ENCODE measurements around the gene OR2G6.
"Not testable (repeated sequence)": the region's sequence is repeated elsewhere in the genome, so short reads cannot be mapped to it uniquely, and the experiment has no call there.

Gene OR2G6

DNA sequence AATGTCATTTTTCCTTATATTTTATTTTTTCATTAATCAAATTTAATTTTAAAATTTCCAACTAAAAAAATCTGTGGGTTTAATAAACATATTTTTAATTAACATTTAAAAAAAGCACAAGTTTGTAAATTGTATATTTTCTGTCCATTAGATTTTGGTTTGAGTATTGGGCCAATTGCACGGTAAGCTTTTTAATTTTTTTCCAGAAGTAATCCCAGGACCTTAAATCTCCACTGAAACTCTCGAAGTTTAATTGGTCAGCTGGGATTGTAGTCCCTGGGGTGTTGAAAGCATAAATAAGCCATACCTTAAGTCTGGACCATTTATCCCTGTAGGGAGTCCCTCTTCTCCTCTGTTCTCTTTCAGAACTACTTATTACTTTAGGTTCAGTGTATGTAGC is at the start of gene OR2G6:
Gene OR2G6 (plus strand): TSS at position 301 of the 400 bp plus-strand sequence. CDS start 13,574 bp downstream, outside the sequence.
- DNase-seq (ENCODE audit: low read depth, low spot score); in situ Hi-C loops (cut with HindIII; ENCODE audit: low sequenced_read_pairs); H3K4me3 ChIP-seq (ENCODE audit: low read depth, low read length): not testable (repeated sequence)

DNA sequence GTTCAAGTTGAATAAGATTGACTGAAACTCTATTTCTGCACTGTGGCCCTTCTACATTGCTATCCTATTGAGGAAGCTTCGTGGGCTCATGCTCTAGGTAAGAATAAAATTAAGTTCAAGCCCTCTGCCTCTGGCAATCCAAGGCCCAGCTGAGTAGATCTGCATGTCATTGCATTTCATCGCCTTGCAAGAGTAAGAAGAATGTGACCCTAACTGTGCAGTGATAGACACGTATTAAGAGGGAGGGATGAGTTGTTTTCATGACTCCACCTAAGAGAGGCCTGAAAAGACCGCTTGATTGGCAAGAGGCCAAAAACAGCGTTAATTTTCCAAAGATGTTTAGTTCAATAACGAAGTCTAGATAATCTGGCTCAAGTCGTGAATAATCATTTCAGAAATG is 48.8 kb upstream of the OR2G6 start:
- in situ Hi-C loops (cut with HindIII; ENCODE audit: low sequenced_read_pairs); H3K4me3 ChIP-seq (ENCODE audit: low read depth, low read length); DNase-seq (ENCODE audit: low read depth, low spot score): not testable (repeated sequence)

DNA sequence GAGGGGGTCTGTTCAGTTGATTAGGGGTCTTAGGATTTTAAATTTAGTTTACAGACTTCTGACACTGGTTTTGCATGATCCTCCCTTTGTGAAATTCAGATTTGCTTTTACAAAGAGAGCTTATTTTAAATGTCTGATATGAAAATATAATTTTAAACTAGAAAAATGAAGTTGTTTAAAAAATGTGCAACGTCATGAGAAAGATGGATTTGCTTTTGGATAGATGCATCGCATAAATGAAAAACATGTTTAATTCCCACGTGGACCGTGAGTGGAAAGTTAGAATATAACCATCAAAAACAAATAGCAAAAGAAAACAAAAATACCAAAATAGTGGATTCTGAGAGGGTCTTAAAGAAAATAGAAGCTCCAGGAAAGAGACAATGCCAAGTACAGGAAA is 36.7 kb upstream of the OR2G6 start:
- TF ChIP-seq, protein P1, sequence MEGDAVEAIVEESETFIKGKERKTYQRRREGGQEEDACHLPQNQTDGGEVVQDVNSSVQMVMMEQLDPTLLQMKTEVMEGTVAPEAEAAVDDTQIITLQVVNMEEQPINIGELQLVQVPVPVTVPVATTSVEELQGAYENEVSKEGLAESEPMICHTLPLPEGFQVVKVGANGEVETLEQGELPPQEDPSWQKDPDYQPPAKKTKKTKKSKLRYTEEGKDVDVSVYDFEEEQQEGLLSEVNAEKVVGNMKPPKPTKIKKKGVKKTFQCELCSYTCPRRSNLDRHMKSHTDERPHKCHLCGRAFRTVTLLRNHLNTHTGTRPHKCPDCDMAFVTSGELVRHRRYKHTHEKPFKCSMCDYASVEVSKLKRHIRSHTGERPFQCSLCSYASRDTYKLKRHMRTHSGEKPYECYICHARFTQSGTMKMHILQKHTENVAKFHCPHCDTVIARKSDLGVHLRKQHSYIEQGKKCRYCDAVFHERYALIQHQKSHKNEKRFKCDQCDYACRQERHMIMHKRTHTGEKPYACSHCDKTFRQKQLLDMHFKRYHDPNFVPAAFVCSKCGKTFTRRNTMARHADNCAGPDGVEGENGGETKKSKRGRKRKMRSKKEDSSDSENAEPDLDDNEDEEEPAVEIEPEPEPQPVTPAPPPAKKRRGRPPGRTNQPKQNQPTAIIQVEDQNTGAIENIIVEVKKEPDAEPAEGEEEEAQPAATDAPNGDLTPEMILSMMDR (IDR thresholded peaks at IDR 0.05; ENCODE audit: low read depth, low read length): no peak
- DNase-seq (ENCODE audit: low read depth, low spot score): no peak

DNA sequence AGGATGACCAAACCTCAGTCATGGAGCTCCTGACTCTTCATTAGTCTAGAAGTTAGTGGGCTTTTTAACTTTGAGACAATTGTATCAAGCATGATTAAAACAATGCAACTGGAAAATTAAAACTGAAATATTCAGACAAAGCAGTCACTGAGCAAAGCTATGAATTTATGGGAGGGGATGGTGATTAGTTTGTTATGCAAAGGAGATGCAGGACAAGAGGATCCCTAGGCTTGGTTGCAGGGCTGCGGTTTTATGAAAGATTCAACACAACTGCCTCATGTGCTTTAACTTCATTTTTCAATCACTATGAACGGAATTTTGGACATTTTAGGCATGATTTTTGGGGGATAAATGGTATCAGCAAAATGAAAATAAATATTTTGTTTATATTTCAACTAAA is 35.8 kb upstream of the OR2G6 start:
- H3K4me3 ChIP-seq (ENCODE audit: low read depth, low read length); DNase-seq (ENCODE audit: low read depth, low spot score); in situ Hi-C loops (cut with HindIII; ENCODE audit: low sequenced_read_pairs): not testable (repeated sequence)

More for the DNA sequence above, 36.7 kb upstream of the OR2G6 start:
- H3K4me3 ChIP-seq (ENCODE audit: low read depth, low read length): no peak overlapping the region
- in situ Hi-C loops (cut with HindIII; ENCODE audit: low sequenced_read_pairs): no loop called here

DNA sequence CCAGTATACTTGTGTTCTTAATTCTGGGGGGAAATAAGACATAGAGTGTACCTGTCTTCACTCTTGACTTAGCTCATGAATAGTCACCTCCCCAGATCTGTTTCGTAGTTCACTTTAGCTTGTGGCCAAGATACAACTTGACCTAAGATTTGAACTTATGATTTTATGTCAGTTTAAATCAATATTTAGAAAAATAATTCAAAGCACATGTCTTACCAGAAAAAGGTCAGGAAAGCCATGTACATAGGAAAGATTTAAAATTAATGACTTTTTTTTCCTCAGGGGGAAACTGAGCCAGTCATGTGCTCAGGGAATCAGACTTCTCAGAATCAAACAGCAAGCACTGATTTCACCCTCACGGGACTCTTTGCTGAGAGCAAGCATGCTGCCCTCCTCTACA is 34.8 kb upstream of the OR2G6 start, which contains the start of gene OR2T3:
Gene OR2T3 (plus strand): TSS at position 301 of the 400 bp plus-strand sequence. CDS start 0 bp downstream, at position 301.
- DNase-seq (ENCODE audit: low read depth, low spot score); H3K4me3 ChIP-seq (ENCODE audit: low read depth, low read length); in situ Hi-C loops (cut with HindIII; ENCODE audit: low sequenced_read_pairs): not testable (repeated sequence)

DNA sequence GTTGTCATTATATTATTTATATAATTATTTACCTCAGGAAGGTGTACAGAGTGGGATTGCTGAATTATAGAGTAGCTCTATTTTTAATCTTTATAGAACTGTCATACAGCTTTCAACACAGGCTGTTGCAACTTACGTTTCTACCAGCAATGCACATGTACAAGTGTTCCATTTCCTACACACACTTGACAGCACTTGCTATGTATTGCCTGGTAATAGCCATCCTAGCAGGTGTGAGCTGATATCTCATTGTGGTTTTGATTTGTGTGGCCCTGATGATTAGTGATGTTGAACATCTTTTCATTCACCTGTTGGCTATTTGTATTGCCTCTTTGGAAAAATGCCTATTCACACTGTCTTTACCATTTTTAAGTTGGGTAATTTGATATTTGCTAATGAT is 32.2 kb upstream of the OR2G6 start:
- in situ Hi-C loops (cut with HindIII; ENCODE audit: low sequenced_read_pairs); DNase-seq (ENCODE audit: low read depth, low spot score); H3K4me3 ChIP-seq (ENCODE audit: low read depth, low read length): not testable (repeated sequence)

DNA sequence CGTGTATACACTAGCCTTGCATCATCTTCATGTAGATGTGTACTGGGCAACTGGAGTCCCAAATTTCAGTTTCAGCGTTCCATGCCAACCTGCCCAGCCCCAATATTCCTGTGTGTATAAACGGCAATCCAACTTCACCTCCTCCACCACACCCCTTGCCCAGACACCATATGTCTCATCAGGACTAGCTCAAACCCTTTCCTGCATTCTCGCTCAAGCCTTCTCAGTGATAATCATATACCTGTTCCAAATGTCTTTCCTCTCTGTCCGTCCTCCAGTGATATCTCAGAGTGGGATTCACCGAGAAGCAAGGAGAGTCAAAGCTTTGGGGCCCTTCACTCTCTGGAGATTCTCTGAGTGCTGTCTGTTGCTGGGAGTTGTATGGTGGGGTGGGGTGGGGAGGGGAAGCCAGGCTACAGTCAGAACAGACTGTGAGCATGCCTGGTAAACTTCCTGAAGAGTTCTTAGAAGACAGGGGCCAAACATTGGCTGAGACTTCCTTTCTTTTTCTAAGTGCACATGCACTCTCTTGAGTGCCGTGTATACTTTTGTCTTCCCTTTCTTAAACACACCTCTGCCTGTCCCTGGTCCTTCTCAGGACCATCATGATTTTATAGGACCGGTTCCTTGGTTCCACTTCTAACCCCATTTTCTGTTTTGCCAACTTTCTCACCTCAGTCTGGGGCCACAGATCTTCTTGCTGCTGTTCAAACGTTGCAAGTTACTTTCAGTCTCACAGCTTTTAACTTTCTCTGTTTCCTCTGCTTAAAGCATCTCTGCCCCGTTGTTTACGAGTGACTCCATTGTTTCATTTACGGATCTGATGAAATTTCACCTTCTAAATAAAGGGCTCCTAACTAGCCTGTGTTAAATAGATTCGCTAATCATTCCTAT is 25.9 kb upstream of the OR2G6 start:
- DNase-seq (ENCODE audit: low read depth, low spot score); H3K4me3 ChIP-seq (ENCODE audit: low read depth, low read length); in situ Hi-C loops (cut with HindIII; ENCODE audit: low sequenced_read_pairs): not testable (repeated sequence)

DNA sequence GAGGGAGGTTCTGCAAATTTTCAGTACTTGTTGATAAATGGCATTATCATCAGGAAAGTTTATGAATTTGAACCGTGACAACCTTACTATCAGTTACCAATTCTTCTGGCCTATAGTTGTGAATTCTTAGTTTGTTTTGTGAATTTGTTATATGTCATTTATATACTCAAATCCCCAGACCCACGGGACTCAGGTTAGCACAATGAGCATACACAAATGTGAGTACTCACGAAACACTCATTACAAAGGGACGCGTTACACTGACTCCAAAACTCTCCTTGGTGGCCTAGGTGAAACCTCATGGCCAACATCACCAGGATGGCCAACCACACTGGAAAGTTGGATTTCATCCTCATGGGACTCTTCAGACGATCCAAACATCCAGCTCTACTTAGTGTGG is 19.6 kb upstream of the OR2G6 start, which contains the start of gene OR2T5:
Gene OR2T5 (plus strand): TSS at position 301 of the 400 bp plus-strand sequence. CDS start 0 bp downstream, at position 301.
- in situ Hi-C loops (cut with HindIII; ENCODE audit: low sequenced_read_pairs); DNase-seq (ENCODE audit: low read depth, low spot score); H3K4me3 ChIP-seq (ENCODE audit: low read depth, low read length): not testable (repeated sequence)

DNA sequence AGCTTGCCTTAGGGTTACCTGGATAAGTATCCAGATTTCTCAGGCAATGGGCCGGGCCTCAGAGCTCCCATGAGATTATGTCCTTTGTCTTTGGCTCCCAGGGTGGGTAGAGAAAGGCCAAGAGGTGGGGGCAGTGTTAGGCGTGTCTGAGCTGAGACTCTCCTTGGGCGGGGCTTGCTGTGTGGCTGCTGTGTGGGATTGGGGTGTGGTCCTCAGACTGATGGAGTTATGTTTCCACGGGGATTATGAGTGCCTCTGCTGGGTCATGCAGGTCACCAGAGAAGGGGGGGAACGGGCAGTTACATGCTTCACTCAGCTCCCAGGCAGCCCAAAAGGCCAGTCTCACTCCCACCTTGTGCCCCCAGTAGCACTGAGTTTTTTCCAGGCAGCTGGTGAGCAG is 11.2 kb upstream of the OR2G6 start:
- DNase-seq (ENCODE audit: low read depth, low spot score); in situ Hi-C loops (cut with HindIII; ENCODE audit: low sequenced_read_pairs); H3K4me3 ChIP-seq (ENCODE audit: low read depth, low read length): not testable (repeated sequence)

DNA sequence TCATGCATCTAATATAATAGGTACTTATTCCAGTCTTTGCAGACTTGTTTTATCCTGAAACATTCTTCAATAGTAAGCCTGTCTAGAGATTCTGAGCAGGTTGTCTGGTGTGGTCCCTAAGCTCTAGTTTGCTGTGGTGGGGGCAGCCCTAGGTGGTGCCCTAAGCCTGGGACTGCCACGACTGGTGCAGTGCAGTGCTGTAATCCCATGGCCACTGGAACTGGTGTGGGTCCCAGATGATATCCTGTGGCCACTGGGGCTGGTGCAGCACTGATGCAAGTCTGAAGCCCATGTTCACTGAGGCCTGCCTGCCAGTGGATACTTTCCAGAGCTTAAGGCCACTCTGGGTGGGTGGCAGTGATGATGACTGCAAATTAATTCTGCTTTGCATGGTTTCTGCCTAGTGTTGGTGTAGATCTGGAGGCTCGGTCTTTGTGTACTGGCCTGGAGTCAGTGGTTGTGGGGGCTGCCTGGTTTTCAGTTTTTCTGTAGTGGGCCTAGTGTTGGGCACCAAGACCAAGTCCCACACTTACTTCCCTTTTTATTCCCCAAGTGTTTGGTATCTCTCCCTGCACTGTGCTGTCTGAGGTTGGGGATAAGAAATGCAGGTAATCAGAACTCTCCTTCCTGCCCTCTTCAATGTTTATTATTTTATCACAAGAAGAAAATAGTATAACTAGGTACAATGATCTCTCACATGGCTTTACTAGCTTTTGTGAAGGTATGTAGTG is 7.4 kb upstream of the OR2G6 start:
- in situ Hi-C loops (cut with HindIII; ENCODE audit: low sequenced_read_pairs); DNase-seq (ENCODE audit: low read depth, low spot score): not testable (repeated sequence)

DNA sequence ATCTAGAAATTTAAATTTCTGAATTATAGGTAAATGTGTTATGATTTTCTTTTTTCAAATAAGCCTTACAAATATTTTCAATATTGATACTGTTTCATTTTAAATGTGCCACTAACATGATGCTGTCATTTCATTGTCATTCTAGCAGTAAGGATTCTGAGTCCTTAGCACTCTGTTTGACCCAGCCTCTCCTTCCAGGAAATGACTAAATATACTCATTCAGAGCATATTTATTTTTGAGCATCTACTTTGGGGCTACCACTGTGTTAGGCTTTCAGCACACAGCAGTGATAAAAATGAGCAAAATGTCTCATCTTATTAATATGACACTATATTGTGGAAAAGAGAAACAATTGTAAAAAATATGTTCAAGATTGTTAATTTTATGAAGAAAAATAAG is 2.3 kb downstream of the OR2G6 start:
- H3K4me3 ChIP-seq (ENCODE audit: low read depth, low read length); DNase-seq (ENCODE audit: low read depth, low spot score); in situ Hi-C loops (cut with HindIII; ENCODE audit: low sequenced_read_pairs): not testable (repeated sequence)

More for the DNA sequence above, 7.4 kb upstream of the OR2G6 start:
- H3K4me3 ChIP-seq (ENCODE audit: low read depth, low read length): not testable (repeated sequence)

DNA sequence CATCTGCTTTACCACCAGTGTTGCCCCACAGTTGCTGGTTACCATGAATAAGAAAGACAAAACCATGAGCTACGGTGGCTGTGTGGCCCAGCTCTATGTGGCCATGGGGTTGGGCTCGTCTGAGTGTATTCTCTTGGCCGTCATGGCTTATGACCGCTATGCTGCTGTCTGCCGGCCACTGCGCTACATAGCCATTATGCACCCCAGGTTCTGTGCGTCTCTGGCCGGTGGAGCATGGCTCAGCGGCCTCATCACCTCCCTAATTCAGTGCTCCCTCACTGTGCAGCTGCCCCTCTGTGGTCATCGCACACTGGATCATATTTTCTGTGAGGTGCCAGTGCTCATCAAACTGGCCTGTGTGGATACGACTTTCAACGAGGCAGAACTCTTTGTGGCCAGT is 14.0 kb downstream of the OR2G6 start:
- in situ Hi-C loops (cut with HindIII; ENCODE audit: low sequenced_read_pairs): no loop called here
- TF ChIP-seq, protein P1 (IDR thresholded peaks at IDR 0.05; ENCODE audit: low read depth, low read length): no peak
- DNase-seq (ENCODE audit: low read depth, low spot score): no peak
- H3K4me3 ChIP-seq (ENCODE audit: low read depth, low read length): no peak overlapping the region

DNA sequence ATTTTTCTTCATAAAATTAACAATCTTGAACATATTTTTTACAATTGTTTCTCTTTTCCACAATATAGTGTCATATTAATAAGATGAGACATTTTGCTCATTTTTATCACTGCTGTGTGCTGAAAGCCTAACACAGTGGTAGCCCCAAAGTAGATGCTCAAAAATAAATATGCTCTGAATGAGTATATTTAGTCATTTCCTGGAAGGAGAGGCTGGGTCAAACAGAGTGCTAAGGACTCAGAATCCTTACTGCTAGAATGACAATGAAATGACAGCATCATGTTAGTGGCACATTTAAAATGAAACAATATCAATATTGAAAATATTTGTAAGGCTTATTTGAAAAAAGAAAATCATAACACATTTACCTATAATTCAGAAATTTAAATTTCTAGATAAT is 29.6 kb downstream of the OR2G6 start:
- DNase-seq (ENCODE audit: low read depth, low spot score); H3K4me3 ChIP-seq (ENCODE audit: low read depth, low read length); in situ Hi-C loops (cut with HindIII; ENCODE audit: low sequenced_read_pairs): not testable (repeated sequence)

DNA sequence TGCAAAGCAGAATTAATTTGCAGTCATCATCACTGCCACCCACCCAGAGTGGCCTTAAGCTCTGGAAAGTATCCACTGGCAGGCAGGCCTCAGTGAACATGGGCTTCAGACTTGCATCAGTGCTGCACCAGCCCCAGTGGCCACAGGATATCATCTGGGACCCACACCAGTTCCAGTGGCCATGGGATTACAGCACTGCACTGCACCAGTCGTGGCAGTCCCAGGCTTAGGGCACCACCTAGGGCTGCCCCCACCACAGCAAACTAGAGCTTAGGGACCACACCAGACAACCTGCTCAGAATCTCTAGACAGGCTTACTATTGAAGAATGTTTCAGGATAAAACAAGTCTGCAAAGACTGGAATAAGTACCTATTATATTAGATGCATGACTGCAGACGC is 39.5 kb downstream of the OR2G6 start:
- in situ Hi-C loops (cut with HindIII; ENCODE audit: low sequenced_read_pairs); DNase-seq (ENCODE audit: low read depth, low spot score); H3K4me3 ChIP-seq (ENCODE audit: low read depth, low read length): not testable (repeated sequence)

DNA sequence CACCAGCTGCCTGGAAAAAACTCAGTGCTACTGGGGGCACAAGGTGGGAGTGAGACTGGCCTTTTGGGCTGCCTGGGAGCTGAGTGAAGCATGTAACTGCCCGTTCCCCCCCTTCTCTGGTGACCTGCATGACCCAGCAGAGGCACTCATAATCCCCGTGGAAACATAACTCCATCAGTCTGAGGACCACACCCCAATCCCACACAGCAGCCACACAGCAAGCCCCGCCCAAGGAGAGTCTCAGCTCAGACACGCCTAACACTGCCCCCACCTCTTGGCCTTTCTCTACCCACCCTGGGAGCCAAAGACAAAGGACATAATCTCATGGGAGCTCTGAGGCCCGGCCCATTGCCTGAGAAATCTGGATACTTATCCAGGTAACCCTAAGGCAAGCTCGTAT is 43.2 kb downstream of the OR2G6 start:
- H3K4me3 ChIP-seq (ENCODE audit: low read depth, low read length); in situ Hi-C loops (cut with HindIII; ENCODE audit: low sequenced_read_pairs); DNase-seq (ENCODE audit: low read depth, low spot score): not testable (repeated sequence)

All from astrocyte of the spinal cord (primary cell).